Thyroid gland (tissue), 4 donors: Measurements from ENCODE around the gene PLPPR1. TPM values are rescaled to one million over a fixed set of nuclear protein-coding genes. Genes with fewer than 3 reads are reported as not detected.

Experiments
- DNase-seq, 2 donors: peaks; one replicate each; pipeline ENCODE4 v3.0.0-alpha.2; 2019
- H3K27ac ChIP-seq, 3 donors: fragments of 200-600 bp; sonication (generic); 1 replicate in 2 of 3; 2 replicates in 1 of 3; pipeline ENCODE4 v1.5.1; 2016 to 2019; ENCODE audit warnings: mild to moderate bottlenecking in 1 of 3, moderate library complexity in 1 of 3
- H3K27me3 ChIP-seq: fragments of 200-600 bp; sonication (generic); one replicate; pipeline ENCODE4 v1.5.1; 2019
- H3K36me3 ChIP-seq, 2 donors: fragments of 200-600 bp; sonication (generic); one replicate each; pipeline ENCODE4 v1.5.1; 2016 to 2019
- H3K4me1 ChIP-seq, 2 donors: fragments of 200-600 bp; sonication (generic); one replicate each; pipeline ENCODE4 v1.5.1; 2017 to 2019
- H3K4me3 ChIP-seq, 3 donors: fragments of 200-600 bp; sonication (generic); replicated peaks in 1 of 3; 1 replicate in 2 of 3; 2 replicates in 1 of 3; pipeline ENCODE4 v1.5.1; 2016; ENCODE audit warnings: mild to moderate bottlenecking in 1 of 3
- H3K9me3 ChIP-seq: fragments of 200-600 bp; sonication (generic); one replicate; pipeline ENCODE4 v1.5.1; 2017
- CTCF ChIP-seq, 6 experiments: fragments of 200-600 bp in 3 of 6; fragments of 450-650 bp in 3 of 6; sonication (generic) in 3 of 6; IDR thresholded peaks; one replicate each; pipeline ENCODE4 v1.5.1; 2016 to 2019; ENCODE audit warnings: antibody characterized with exemption in 6 of 6, mild to moderate bottlenecking in 2 of 6, inconsistent platforms in 1 of 6, moderate library complexity in 1 of 6
- POLR2A ChIP-seq, 2 donors: fragments of 450-650 bp; IDR thresholded peaks; one replicate each; pipeline ENCODE4 v1.6.1; 2017; ENCODE audit warnings: antibody characterized with exemption in 2 of 2, mild to moderate bottlenecking in 2 of 2, moderate library complexity in 1 of 2
- WGBS, 2 donors: methylation state at CpG; one replicate each; pipeline ENCODE4 v1.1.5; 2017; 5-methylcytosine and 5-hydroxymethylcytosine counted together
- intact Hi-C: fragments of 100-400 bp; cut with DNase I; formaldehyde crosslinking; loops from one replicate; pipeline ENCODE4 v1.15.1; 2023
- total RNA-seq, 4 donors: library from RNA; depleted of rRNA; stranded (reverse); fragments of >200 nt; gene quantifications; one replicate each; pipeline ENCODE4 v1.2.3, GENCODE V29; 2016

The PLPPR1 gene
- total RNA-seq, 4 donors from 2014 or later: 0.22 to 0.24 TPM; not detected in 2

GRCh38 chr9:101307051-101307450, 278.5 kb downstream of the PLPPR1 start:
- Histone ChIP-seq H3K27me3 (no peaks in the 10 kb centered on the region), H3K4me1 (no peaks in the 10 kb centered on the region), H3K4me3 (no peak overlapping the region), H3K36me3 (no peaks in the 10 kb centered on the region), H3K27ac (no peak overlapping the region), H3K9me3 (no peaks in the 10 kb centered on the region)
- 56 to 65% methylated on average over 3 of the region's 3 CpGs for WGBS, 2 donors
- TF ChIP-seq POLR2A (IDR thresholded peaks at IDR 0.05): no peak
- no peak for TF ChIP-seq CTCF (IDR thresholded peaks at IDR 0.05)
- intact Hi-C loops: no loop called here
- no peak for DNase-seq

- H3K27me3 ChIP-seq: no peaks in the 10 kb centered on the region
- no peak overlapping the region for H3K27ac ChIP-seq
- H3K4me3 ChIP-seq: no peak overlapping the region
- H3K4me1 ChIP-seq: no peaks in the 10 kb centered on the region
- H3K9me3 ChIP-seq: no peaks in the 10 kb centered on the region
- H3K36me3 ChIP-seq: no peaks in the 10 kb centered on the region
- intact Hi-C loops: no loop called here
- DNase-seq: no peak
- WGBS, 2 donors: 78 to 81% methylated on average over 3 of the region's 3 CpGs
- no peak for TF ChIP-seq CTCF (IDR thresholded peaks at IDR 0.05)
These were observed 279.1 kb downstream of the PLPPR1 start for GRCh38 chr9:101307524-101308213.

- Histone ChIP-seq H3K4me3 (no peak overlapping the region), H3K9me3 (no peaks in the 10 kb centered on the region), H3K27me3 (no peaks in the 10 kb centered on the region), H3K27ac (no peak overlapping the region), H3K36me3 (no peaks in the 10 kb centered on the region), H3K4me1 (no peaks in the 10 kb centered on the region)
- intact Hi-C loops: no loop called here
- 72 to 76% methylated on average over 8 of the region's 8 CpGs for WGBS, 2 donors
- TF ChIP-seq POLR2A (IDR thresholded peaks at IDR 0.05) (no peak), CTCF (IDR thresholded peaks at IDR 0.05) (no peak)
- DNase-seq: no peak
These were observed 280.6 kb downstream of the PLPPR1 start for GRCh38 chr9:101309139-101309538.

- no peaks in the 10 kb centered on the region for H3K36me3 ChIP-seq
- H3K4me3 ChIP-seq: no peak overlapping the region
- no peaks in the 10 kb centered on the region for H3K9me3 ChIP-seq
- intact Hi-C loops: loop anchor here (5.0 kb wide), 1 partner anchor 599 kb away; no protein-coding TSS in a partner anchor
- 41 to 42% methylated on average over 2 of the region's 2 CpGs for WGBS, 2 donors
- no peak for TF ChIP-seq CTCF (IDR thresholded peaks at IDR 0.05)
- TF ChIP-seq POLR2A (IDR thresholded peaks at IDR 0.05): no peak
- no peaks in the 10 kb centered on the region for H3K27me3 ChIP-seq
- no peak overlapping the region for H3K27ac ChIP-seq
- H3K4me1 ChIP-seq: no peaks in the 10 kb centered on the region
- no peak for DNase-seq
These were observed 282.7 kb downstream of the PLPPR1 start for GRCh38 chr9:101311191-101311590.

- no peak overlapping the region for H3K4me3 ChIP-seq
These were observed 283.4 kb downstream of the PLPPR1 start for GRCh38 chr9:101311758-101312420.

More at GRCh38 chr9:101311758-101312420, 283.4 kb downstream of the PLPPR1 start:
- intact Hi-C loops: loop anchor here (5.0 kb wide), 1 partner anchor 600 kb away; no protein-coding TSS in a partner anchor
- no peaks in the 10 kb centered on the region for H3K36me3 ChIP-seq
- H3K4me1 ChIP-seq: no peaks in the 10 kb centered on the region
- DNase-seq: no peak
- no peaks in the 10 kb centered on the region for H3K27me3 ChIP-seq
- 23 to 27% methylated on average over 4 of the region's 4 CpGs for WGBS, 2 donors
- H3K9me3 ChIP-seq: no peaks in the 10 kb centered on the region
- H3K27ac ChIP-seq: no peak overlapping the region
- TF ChIP-seq POLR2A (IDR thresholded peaks at IDR 0.05): no peak
- TF ChIP-seq CTCF (IDR thresholded peaks at IDR 0.05): peak in 5 of 6 experiments; percentile 61 to 73 (median 67)
